ENCODE data around the gene TBATA.
A peak's percentile ranks its signal among the peaks of the same experiment; 100 is the strongest.

TBATA gene

DNA sequence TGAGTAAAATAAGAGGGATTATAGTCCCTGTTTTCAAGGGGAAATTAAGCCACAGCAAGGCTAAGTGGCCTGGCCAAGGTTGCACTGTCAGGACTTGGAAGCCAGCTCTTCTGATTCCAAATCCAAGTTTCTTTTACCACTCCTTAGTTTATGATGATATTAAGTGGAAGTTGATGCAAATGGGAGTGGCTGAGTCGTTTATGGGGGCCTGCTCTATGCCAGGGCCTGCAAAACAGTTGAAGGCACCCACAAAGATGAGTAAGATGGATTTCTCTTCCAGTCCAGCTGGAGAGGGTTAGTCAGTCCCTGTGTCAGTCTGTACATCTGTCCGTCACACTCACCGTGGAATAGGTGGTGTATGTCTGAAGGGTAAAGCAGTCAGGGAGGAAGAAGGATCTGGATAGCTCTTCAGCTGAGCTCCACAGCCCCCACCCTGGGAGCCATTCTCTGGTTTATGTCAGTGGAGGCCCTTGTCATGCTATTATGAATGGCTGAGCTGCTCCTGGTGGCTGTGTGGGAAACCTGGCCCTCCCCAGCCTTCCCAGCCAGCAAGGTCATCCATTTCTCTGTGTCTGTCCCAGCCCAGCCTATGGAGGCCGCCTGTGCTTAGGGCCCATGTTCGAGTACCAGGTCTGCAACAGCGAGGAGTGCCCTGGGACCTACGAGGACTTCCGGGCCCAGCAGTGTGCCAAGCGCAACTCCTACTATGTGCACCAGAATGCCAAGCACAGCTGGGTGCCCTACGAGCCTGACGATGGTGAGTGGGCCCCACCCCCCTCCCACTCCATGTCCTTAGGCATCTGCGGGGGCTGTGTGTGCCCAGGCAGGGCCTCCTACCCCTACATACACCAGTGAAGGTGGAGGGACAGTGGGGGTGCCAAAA, 44.5 kb downstream of the TBATA start:
- no peak for DNase-seq

DNA sequence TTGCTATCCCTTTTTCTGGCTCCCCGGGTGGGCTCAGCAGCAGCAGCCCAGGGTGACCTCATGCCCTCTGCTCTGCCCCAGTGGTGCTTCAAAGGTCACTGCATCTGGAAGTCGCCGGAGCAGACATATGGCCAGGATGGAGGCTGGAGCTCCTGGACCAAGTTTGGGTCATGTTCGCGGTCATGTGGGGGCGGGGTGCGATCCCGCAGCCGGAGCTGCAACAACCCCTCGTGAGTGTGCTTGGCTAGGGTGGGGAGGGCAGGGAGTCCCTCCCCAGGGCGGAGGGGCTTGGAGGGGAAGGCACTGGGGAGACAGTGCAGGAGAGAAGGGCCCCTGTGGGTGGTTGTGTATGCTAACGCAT, 46.4 kb downstream of the TBATA start:
- no peak for DNase-seq

DNA sequence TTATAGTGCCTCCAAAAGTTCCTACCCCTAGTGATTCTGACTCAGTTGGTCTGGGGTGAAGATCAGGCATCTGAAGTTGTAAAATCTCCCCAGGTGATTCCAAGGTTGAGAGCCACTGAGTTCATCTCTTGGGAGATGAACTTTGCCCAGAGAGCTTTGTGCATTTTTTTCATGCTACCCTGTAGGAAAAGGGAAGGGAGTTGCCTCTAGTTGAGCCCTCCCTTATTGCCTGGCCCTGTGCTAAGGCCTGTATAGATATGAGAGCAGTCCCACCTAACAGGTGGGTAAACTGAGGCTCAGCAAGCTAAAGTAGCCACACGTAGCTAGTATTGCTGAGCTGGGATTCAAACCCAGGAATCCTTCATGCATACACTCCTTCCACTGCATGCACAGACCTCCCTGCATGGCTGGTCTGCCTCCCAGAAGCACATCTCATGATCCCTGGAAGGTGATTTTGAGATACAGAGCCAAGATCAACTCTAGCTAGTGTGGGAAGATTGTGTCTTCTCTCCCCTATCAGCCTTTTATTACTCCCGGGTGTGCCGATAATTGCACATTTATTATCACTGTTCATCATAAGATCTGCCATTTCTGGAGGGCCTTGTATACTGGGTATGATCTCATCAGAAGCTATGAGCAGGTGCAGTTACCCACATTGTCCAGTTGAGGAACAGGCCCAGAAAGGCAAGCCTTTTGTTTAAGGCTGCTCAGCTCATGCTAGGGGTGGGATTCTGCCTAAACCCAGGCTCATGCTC, 47.0 kb downstream of the TBATA start:
- no peak for DNase-seq

DNA sequence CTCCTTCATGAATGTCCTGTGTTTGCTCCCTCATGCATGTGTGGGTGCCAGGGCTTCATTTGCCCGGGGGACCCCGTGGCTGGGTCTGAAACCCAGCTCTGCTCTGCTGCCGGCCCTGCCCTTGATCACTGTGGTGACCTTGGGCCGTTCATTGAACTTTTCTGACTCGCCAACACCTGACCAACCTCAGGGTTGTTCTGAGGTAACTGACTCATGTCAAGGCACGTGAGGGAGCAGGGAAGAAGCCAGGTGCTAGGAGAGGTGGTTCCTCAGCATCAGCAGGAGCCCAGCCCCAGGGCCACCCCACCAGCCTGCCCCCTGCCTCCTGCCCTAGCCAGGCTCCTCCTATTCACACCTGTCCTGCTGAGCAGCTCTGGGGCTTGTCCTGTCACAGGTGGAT, 47.9 kb downstream of the TBATA start:
- no peak for DNase-seq

DNA sequence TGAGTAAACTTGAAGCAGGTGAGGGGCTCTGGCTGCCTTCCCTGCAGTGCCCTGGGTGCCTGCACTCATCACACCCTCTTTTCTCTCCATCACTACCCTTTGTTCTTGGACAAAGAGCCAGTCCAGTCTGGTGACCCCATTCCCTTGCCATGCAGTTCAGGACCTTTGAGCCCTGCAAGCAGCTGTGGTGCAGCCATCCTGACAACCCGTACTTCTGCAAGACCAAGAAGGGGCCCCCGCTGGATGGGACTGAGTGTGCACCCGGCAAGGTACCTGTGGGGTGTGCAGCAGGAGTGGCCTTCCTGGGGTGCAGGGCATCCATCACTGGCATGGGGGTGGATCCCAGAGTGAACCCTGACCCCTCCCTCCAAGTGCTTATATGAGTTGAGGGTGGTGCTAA, 48.7 kb downstream of the TBATA start:
- no peak for DNase-seq

DNA sequence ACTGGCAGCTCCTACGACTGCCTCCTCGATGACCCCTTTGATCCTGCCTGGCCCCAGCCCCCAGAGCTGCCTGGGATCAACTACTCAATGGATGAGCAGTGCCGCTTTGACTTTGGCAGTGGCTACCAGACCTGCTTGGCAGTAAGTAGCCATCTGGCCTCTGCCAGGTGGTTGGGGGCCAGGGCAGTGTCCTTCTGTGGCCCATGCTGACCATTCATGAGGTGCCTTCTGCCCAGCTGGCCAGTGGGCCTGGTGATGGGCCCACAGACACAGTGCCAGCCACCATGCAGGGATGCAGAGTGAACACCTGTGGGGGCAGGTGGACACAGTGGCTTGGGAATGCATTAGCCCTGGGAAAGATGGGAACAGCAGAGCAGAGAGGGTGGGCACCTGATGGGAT, 50.0 kb downstream of the TBATA start:
- DNase-seq = no peak

DNA sequence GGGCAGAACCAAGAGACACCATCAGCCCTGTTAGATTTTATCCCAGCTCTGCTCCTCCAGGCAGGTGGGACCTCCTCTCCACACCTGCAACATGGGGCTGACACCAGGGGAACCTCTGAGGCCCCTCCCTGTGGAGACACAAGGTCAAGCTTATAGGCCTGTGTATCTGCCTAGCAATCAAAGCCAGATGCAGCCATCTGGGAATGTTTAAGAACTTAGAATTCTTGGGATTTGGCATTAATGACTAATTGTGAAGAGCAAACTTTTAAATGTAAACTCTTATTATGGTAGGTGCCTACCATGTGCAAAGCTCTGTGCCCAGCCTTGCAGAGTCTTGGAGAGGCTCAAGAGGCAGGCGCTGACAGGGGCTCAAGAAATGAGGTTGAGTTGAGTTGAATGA, 52.1 kb downstream of the TBATA start:
- no peak for DNase-seq

DNA sequence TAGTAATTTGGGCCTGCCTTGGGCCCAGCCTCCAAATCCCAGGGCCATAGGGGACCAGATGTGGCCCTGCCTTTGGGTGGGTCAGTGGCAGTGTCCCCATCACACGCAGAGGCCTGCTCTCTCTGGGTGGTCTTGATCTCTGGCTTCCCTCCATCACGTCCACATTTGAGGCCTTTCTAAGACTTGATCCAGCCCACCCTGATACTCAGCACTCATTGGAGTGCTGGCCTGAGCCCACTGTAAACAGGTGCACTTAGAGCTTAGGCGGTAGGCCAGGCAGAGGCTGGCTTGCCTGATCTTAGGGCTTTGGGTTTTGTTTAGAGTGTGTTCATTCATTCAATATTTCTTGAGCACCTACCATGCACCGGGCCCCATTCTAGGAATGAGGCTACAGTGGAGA, 52.6 kb downstream of the TBATA start:
- no peak for DNase-seq

DNA sequence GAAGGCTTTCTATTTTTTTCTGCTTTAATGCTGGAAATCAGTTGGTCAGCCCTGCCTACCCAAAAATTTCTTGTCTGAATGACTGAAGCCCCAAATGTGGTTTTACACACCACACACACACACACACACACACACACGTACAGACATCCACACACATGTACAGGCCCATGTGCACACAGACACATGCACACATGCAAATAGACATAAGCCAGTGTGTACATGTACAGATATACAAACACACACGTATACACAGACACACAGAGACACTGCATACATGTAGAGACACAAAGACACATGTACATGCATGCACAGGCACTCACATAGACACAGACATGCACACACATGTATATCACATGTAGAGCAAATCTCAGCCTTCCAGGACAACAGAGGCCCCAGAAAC, 54.2 kb downstream of the TBATA start:
- DNase-seq = no peak

DNA sequence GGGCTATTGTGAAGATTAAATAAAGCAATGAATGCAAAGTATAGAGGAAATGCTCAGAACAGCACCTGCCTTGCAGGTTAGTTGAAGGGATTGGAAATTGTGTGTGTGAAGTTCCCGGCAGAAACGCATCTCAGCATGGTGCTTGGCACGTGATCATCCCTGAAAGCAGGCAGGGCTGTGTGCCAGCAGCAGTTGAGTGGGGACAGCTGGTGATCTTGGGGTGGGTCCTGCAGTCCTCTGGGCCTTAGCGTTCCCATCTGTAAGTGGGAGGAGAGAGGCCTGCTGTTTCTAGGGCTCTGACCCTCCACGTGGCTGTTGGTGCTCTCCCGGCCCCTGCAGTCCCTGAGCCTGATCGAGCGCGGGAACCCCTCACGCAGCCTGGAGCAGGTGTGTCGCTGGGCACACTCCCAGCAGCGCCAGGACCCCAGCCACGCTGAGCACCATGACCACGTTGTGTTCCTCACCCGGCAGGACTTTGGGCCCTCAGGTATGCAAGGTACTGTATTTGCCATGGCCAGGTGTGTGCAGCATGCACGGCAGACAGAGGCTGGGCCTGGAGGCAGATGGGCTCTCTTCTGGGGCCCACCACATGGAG, 55.3 kb downstream of the TBATA start:
- DNase-seq = peak; percentile 82

DNA sequence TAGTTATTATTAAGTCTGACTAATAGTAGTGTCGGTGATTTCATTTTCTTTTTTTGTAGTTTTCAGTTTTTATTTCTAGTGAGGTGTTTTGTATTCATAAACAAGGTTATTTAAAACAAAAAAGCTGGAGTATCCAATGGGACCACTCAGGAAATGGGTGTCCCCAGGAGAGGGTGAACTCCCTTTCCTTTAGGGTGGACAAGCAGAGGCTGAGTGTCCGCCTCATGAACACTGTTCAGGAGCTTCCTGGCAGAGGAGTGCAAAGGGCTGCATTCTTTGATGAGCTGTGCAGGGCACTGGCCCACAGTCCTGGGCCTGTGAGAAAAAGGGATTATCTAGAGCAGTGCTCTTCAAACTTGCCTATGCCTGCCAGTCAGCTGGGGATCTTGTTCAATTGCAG, 56.8 kb downstream of the TBATA start:
- DNase-seq = no peak

DNA sequence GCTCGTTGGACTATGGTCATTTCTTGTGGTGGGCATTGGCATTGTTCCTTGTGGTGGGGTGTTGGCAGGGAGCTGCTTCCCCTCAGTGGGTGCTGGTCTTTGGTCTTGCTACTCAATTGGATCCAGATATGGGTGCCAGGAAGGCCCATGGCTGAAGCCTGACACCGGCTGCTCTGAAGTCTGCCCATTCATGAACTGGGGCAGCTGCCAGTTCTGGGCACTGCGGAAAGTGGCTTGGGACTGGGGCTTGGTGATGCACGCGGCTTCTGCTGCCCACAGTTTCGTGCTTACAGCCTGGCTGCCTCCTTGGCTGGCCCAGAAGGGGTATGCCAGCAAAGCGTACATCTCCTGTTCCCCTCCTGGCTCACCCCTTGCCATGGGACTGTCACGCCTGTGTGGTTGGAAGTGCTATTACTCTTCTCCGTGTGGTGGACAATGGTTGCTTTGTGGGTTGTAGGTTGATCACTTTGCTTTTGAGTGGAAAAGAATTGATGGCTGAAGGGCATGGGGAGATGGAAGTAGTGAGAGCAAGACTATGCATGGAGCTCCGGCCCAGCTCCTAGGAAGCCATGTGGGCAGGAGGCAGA, 58.2 kb downstream of the TBATA start:
- no peak for DNase-seq

DNA sequence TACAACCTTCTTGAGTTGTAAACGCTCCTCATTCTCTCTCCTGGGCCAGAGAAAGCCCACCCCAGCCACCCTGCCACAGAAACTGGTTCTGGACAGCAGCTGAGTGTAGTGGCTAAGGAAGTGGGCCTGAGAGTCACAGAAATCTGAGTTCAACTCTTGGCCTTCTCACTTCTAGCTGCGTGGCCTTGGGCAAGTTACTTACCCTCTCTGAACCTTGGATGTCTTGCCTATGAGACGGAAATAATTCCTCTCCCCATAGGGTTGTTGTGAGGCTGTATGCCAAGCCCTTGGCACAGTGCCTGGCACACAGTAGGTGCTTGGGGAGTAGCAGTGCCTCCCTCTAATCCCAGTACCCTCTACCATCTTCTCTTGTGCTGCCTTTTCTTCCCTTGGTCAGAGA, 61.4 kb downstream of the TBATA start:
- no peak for DNase-seq

DNA sequence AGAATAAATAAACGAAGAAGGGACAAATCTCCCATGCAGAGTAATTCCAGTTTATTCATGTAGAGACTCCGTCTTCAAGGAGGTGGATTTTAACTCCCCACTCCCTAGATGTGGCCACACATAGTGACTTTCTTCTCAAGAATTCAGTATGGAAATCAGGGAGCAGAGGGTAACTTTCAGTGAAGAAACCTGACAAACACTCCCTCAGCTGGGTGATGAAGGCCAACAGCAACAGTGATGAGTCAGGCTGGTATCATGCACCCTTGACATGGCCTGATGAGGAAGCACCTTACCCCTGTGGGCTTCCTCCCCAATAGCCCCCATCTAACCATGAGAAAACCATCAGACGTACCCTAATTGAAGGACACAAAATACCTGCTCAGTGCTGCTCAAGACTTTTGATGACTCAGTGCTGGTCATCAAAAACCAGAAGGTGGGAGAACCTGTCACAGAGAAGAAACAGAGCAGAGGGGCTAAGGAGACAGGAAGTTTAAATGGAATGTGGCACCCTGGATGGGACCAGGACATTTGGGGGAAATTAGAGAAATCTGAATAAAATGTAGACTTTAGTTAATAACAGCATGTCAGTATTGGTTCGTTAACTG, 62.3 kb downstream of the TBATA start:
- DNase-seq = no peak
